Fibroblast of lung (primary cell): ENCODE data around the gene TIGD1. TPM values are rescaled to one million over a fixed set of nuclear protein-coding genes. Genes with fewer than 3 reads are reported as not detected.

Source experiments
- DNase-seq, 2 donors: peaks; one replicate each; pipeline versions ENCODE4 v3.0.0 to v3.0.0-alpha.2; 2010; ENCODE audit warnings: low read depth in 2 of 2
- H2AFZ ChIP-seq: 2 replicates; pipeline ENCODE4 v1.5.1; 2012; ENCODE audit warnings: low read length, control low read depth, inconsistent platforms
- H3K27ac ChIP-seq: 2 replicates; pipeline ENCODE4 v1.5.1; 2011; ENCODE audit warnings: low read length, control low read depth; ENCODE audit not compliant: insufficient read depth
- H3K27me3 ChIP-seq: 2 replicates; pipeline ENCODE4 v1.5.1; 2011; ENCODE audit warnings: mild to moderate bottlenecking, low read length; ENCODE audit not compliant: control insufficient read depth, insufficient read depth
- H3K36me3 ChIP-seq: 2 replicates; pipeline ENCODE4 v1.5.1; 2011; ENCODE audit warnings: low read length; ENCODE audit not compliant: control insufficient read depth, insufficient read depth
- H3K4me1 ChIP-seq: 2 replicates; pipeline ENCODE4 v1.5.1; 2011; ENCODE audit warnings: low read length; ENCODE audit not compliant: control insufficient read depth, insufficient read depth; ENCODE audit errors: extremely low read depth
- H3K4me2 ChIP-seq: 2 replicates; pipeline ENCODE4 v1.5.1; 2011; ENCODE audit warnings: low read length, control low read depth; ENCODE audit not compliant: insufficient read depth; ENCODE audit errors: extremely low read depth
- H3K4me3 ChIP-seq, 4 experiments: fragments of 200-600 bp in 1 of 4; sonication (generic) in 1 of 4; replicated peaks in 1 of 4; 2 replicates each; pipeline ENCODE4 v1.5.1; 2011 to 2016; ENCODE audit warnings: low read length in 4 of 4, low read depth in 3 of 4, mild to moderate bottlenecking in 3 of 4, control low read depth in 2 of 4, inconsistent platforms in 1 of 4, mixed read lengths in 1 of 4; ENCODE audit not compliant: insufficient read depth in 1 of 4; ENCODE audit errors: control extremely low read depth in 1 of 4
- H3K79me2 ChIP-seq: 2 replicates; pipeline ENCODE4 v1.5.1; 2012; ENCODE audit warnings: mild to moderate bottlenecking, low read length, inconsistent platforms; ENCODE audit not compliant: control insufficient read depth, insufficient read depth
- H3K9ac ChIP-seq: 2 replicates; pipeline ENCODE4 v1.5.1; 2011; ENCODE audit warnings: mild to moderate bottlenecking, low read length, control low read depth; ENCODE audit not compliant: insufficient read depth
- H3K9me3 ChIP-seq: 2 replicates; pipeline ENCODE4 v1.5.1; 2012; ENCODE audit warnings: low read depth, low read length; ENCODE audit not compliant: control insufficient read depth, insufficient read depth
- H4K20me1 ChIP-seq: 2 replicates; pipeline ENCODE4 v1.5.1; 2011; ENCODE audit warnings: low read length; ENCODE audit not compliant: control insufficient read depth, insufficient read depth; ENCODE audit errors: extremely low read depth
- EZH2 ChIP-seq: IDR thresholded peaks from 2 replicates; pipeline ENCODE4 v1.5.1; 2012; ENCODE audit warnings: low read length, control low read depth, mild to moderate bottlenecking; ENCODE audit errors: missing control alignments
- polyA plus RNA-seq, 2 donors: library from polyadenylated mRNA; depleted of rRNA in 1 of 2; stranded (reverse) in 1 of 2; unstranded in 1 of 2; fragments of >200 nt; gene quantifications; 2 replicates each; pipeline ENCODE4 v1.2.1, GENCODE V29; 2011 to 2012; ENCODE audit warnings: missing spikeins in 1 of 2
- total RNA-seq: library from RNA; depleted of rRNA; stranded (reverse); fragments of >200 nt; gene quantifications from 2 replicates; pipeline ENCODE4 v1.2.1, GENCODE V29; 2014
- TF ChIP-seq, protein P1 (sequence below), 2 donors: IDR thresholded peaks in 1 of 2; conservative IDR thresholded peaks in 1 of 2; 1 replicate in 1 of 2; 2 replicates in 1 of 2; pipeline ENCODE4 v1.5.1; 2011 to 2012; ENCODE audit warnings: low read length in 2 of 2, control low read depth in 1 of 2, inconsistent platforms in 1 of 2, low read depth in 1 of 2, mild to moderate bottlenecking in 1 of 2

TIGD1 gene
- total and polyA plus RNA-seq, 2 donors (not counting 1 experiment from before 2014, with no cell fraction given) = 2.5 to 4.0 TPM

DNA sequence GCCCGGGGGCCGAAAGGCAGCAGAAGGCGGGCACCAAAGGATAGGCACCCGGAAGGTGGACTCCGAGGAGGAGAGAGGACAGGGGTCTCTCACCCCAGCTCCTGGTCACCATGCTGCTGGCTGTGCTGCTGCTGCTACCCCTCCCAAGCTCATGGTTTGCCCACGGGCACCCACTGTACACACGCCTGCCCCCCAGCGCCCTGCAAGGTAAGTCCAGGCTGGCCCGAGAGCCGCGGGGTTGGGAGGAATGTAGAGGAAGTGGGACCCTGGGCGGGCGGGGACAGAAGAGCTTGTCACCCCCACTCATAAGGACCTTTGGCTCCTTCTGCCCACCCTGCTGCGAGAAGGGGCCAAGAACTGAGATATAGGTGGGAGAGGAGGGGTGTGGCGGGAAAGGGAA lies 29.9 kb downstream of the TIGD1 start:
- Histone ChIP-seq H4K20me1 (no peaks in the 10 kb centered on the region), H3K4me3 (no peak overlapping the region), H3K9me3 (no peaks in the 10 kb centered on the region), H3K4me2 (no peak overlapping the region), H3K36me3 (no peaks in the 10 kb centered on the region), H3K9ac (no peak overlapping the region), H3K79me2 (no peaks in the 10 kb centered on the region), H3K27me3 (peaks cover 15% of the 10 kb centered on the region), H3K27ac (no peak overlapping the region), H3K4me1 (no peaks in the 10 kb centered on the region), H2AFZ (no peak overlapping the region)
- no peak for DNase-seq
- no peak for TF ChIP-seq EZH2
- TF ChIP-seq, protein P1, sequence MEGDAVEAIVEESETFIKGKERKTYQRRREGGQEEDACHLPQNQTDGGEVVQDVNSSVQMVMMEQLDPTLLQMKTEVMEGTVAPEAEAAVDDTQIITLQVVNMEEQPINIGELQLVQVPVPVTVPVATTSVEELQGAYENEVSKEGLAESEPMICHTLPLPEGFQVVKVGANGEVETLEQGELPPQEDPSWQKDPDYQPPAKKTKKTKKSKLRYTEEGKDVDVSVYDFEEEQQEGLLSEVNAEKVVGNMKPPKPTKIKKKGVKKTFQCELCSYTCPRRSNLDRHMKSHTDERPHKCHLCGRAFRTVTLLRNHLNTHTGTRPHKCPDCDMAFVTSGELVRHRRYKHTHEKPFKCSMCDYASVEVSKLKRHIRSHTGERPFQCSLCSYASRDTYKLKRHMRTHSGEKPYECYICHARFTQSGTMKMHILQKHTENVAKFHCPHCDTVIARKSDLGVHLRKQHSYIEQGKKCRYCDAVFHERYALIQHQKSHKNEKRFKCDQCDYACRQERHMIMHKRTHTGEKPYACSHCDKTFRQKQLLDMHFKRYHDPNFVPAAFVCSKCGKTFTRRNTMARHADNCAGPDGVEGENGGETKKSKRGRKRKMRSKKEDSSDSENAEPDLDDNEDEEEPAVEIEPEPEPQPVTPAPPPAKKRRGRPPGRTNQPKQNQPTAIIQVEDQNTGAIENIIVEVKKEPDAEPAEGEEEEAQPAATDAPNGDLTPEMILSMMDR (conservative IDR thresholded peaks at IDR 0.05 in 1 of 2, IDR thresholded peaks at IDR 0.05 in 1 of 2; ENCODE audit: low read depth in 1 of 2, low read length in 2 of 2) = no peak

DNA sequence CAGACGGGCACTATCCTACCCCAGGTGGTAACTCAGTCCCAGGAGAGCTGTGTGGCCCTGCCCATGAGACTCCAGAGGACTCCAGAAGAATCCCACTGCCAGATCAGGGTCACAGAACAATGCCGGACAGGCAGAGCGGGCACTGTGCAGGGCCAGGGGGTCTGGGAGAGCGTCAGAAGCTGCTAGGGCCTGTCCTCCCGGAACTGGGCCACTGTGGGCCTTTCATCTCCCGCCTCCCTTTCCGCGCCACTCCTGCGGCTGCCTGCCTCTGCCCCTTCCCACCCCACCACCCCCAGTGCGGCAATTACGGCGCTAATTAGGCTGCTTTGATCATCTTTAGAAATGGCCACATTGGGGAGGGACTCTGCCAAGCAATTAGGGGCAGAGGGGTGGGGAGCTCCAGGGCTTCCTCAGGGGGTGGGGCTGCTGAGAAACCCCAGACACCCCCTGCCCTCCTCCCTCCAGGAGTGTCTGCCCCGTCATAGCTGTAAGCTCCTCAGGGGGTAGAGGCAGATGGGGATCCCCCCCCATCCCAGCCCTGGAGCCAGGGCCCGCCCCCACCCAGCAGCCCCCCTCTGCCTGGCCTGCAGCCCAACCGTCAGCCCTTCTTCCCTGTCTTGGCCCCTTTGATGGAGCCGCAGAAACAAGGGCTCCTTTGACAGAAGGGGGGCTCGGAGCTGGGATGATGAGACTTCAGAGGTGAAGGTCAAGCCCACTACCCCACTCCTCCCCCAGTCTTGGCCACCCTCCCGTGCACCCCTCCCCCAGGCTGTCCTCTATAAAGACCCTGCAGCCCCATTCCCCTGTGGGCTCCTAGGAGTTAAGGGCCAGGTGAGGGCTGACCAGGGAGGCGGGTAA lies 30.5 kb downstream of the TIGD1 start, which contains the start of gene PRSS56:
Gene PRSS56 (plus strand): TSS at position 808 of the 858 bp plus-strand sequence. CDS start 211 bp downstream, outside the sequence.
- TF ChIP-seq, protein P1 (conservative IDR thresholded peaks at IDR 0.05 in 1 of 2, IDR thresholded peaks at IDR 0.05 in 1 of 2; ENCODE audit: low read depth in 1 of 2, low read length in 2 of 2) = no peak
- no peak for TF ChIP-seq EZH2
- no peak within 1 kb of the TSS for H2AFZ ChIP-seq
- no peaks in the 10 kb centered on the region for H3K4me1 ChIP-seq
- H3K36me3 ChIP-seq = no peaks in the 10 kb centered on the region
- H3K9ac ChIP-seq = no peak within 1 kb of the TSS
- H3K27ac ChIP-seq = no peak within 1 kb of the TSS
- H3K79me2 ChIP-seq = no peaks in the 10 kb centered on the region
- no peaks in the 10 kb centered on the region for H3K9me3 ChIP-seq
- H3K4me3 ChIP-seq = no peak within 1 kb of the TSS
- H4K20me1 ChIP-seq = no peaks in the 10 kb centered on the region
- no peak within 1 kb of the TSS for H3K4me2 ChIP-seq
- peaks cover 15% of the 10 kb centered on the region for H3K27me3 ChIP-seq
- DNase-seq = no peak

DNA sequence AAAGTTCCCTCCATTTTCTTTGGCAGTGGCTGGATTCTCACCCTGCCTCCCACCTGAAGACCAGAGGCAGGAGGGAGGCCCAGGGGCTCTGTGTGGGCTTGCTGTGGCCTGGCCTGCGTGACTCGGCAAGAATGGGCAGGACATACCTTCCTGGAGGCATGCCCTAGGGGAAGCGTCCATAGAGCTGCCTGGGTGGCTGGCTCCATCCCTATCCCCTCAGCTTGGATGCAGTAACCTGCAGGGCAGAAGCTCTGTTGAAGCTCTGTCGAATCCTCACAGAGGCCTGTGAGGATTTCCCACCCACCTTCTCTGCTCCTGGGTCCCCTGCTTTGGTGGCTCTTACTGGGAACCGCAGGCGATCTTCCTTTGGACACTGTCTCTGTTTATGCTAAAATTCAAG lies 31.5 kb downstream of the TIGD1 start:
- no peaks in the 10 kb centered on the region for H3K79me2 ChIP-seq
- TF ChIP-seq EZH2 = no peak
- TF ChIP-seq, protein P1 (conservative IDR thresholded peaks at IDR 0.05 in 1 of 2, IDR thresholded peaks at IDR 0.05 in 1 of 2; ENCODE audit: low read depth in 1 of 2, low read length in 2 of 2) = no peak
- H3K4me1 ChIP-seq = no peaks in the 10 kb centered on the region
- no peak overlapping the region for H2AFZ ChIP-seq
- H3K9ac ChIP-seq = no peak overlapping the region
- no peak overlapping the region for H3K4me3 ChIP-seq
- no peaks in the 10 kb centered on the region for H3K9me3 ChIP-seq
- H4K20me1 ChIP-seq = no peaks in the 10 kb centered on the region
- no peaks in the 10 kb centered on the region for H3K36me3 ChIP-seq
- peaks cover 11% of the 10 kb centered on the region for H3K27me3 ChIP-seq
- no peak for DNase-seq
- H3K27ac ChIP-seq = no peak overlapping the region
- H3K4me2 ChIP-seq = no peak overlapping the region
